OCI-LY7 (cell line): Measurements from ENCODE around the gene ITGB2.

Experiments
- CTCF ChIP-seq: fragments of 200-600 bp; sonication (generic); conservative IDR thresholded peaks from 2 replicates; pipeline ENCODE4 v1.5.1; 2014; ENCODE audit warnings: mild to moderate bottlenecking, antibody characterized with exemption, low read length, moderate library complexity, mixed read lengths
- EZH2phosphoT487 ChIP-seq: fragments of 200-600 bp; sonication (generic); IDR thresholded peaks from 2 replicates; pipeline ENCODE4 v1.6.1; 2018; ENCODE audit warnings: low read depth, borderline replicate concordance, mild to moderate bottlenecking, mixed run types, antibody characterized with exemption, low read length, moderate library complexity, mixed read lengths

DNA sequence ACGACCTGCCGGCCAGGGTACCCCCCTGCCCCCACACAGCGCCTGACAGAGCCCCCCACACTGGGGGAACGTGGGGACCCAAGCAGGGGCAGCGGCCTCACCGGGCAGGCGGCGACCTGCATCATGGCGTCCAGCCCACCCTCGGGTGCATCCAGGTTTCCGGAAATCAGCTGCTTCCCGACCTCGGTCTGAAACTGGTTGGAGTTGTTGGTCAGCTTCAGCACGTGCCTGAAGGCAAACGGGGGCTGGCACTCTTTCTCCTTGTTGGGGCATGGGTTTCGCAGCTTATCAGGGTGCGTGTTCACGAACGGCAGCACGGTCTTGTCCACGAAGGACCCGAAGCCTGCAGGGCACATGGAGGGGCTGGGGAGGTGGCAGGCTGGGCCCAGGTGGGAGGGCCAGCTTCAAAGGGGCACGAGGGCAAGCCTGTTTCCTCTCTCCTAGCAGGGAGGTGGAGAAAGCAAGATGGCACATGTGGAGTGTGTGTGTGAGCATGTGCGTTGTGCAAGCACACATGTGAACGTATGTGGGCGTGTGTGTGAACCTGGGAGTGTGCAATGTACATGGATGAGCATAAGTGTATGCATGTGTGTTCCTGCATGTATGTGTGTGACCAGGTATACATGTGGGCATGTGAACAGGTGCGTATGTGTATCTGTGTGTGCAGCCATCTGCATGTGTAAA, 19.2 kb downstream of the ITGB2 start:
- TF ChIP-seq CTCF, result no peak
- no peak for TF ChIP-seq EZH2phosphoT487
